Chondrocyte (in vitro differentiated cells): ENCODE measurements around the gene SDK2. TPM values are rescaled to one million over a fixed set of nuclear protein-coding genes. Genes with fewer than 3 reads are reported as not detected.

Experiments used
- DNase-seq: peaks from one replicate; pipeline ENCODE4 v3.0.0; 2021; ENCODE audit warnings: mixed read lengths, low spot score
- H3K27ac Mint-ChIP-seq: one replicate; pipeline ENCODE4 v1.8.0; 2021; ENCODE audit warnings: mild to moderate bottlenecking, moderate library complexity, mixed read lengths; ENCODE audit not compliant: unreplicated experiment
- H3K27me3 Mint-ChIP-seq: 2 replicates; pipeline ENCODE4 v1.8.0; 2021; ENCODE audit warnings: low read depth, mixed read lengths
- H3K36me3 Mint-ChIP-seq: 2 replicates; pipeline ENCODE4 v1.8.0; 2021; ENCODE audit warnings: low read depth, mixed read lengths
- H3K4me1 Mint-ChIP-seq: 2 replicates; pipeline ENCODE4 v1.8.0; 2021; ENCODE audit warnings: low read depth, mild to moderate bottlenecking, mixed read lengths
- H3K4me3 Mint-ChIP-seq: one replicate; pipeline ENCODE4 v1.8.0; 2021; ENCODE audit warnings: mild to moderate bottlenecking, moderate library complexity, mixed read lengths; ENCODE audit not compliant: unreplicated experiment
- H3K9me3 Mint-ChIP-seq: 2 replicates; pipeline ENCODE4 v1.8.0; 2021; ENCODE audit warnings: low read depth, mixed read lengths
- CTCF ChIP-seq: fragments of 200-600 bp; sonication (generic); IDR thresholded peaks from 2 replicates; pipeline ENCODE4 v1.5.0; 2021; ENCODE audit warnings: antibody characterized with exemption, mild to moderate bottlenecking, moderate library complexity
- total RNA-seq: library from RNA; stranded (reverse); gene quantifications from 3 replicates; pipeline ENCODE4 v1.2.1, GENCODE V29; 2021

SDK2 gene
- total RNA-seq, 1 donor from 2014 or later, result 15.8 TPM

GRCh38 chr17:73594025-73594424, 50.2 kb downstream of the SDK2 start:
- H3K4me3 Mint-ChIP-seq, result no peak overlapping the region
- DNase-seq, result no peak
- H3K4me1 Mint-ChIP-seq, result peaks cover 9% of the 10 kb centered on the region
- H3K27ac Mint-ChIP-seq, result no peak overlapping the region
- no peaks in the 10 kb centered on the region for H3K36me3 Mint-ChIP-seq
- no peaks in the 10 kb centered on the region for H3K9me3 Mint-ChIP-seq
- TF ChIP-seq CTCF, result no peak
- no peaks in the 10 kb centered on the region for H3K27me3 Mint-ChIP-seq

GRCh38 chr17:73593249-73593965, 50.8 kb downstream of the SDK2 start:
- Mint-ChIP-seq H3K9me3 (no peaks in the 10 kb centered on the region), H3K4me3 (no peak overlapping the region), H3K27me3 (no peaks in the 10 kb centered on the region), H3K4me1 (peaks cover 9% of the 10 kb centered on the region), H3K36me3 (no peaks in the 10 kb centered on the region), H3K27ac (no peak overlapping the region)
- no peak for TF ChIP-seq CTCF
- no peak for DNase-seq

GRCh38 chr17:73592501-73592961, 51.7 kb downstream of the SDK2 start:
- Mint-ChIP-seq H3K27ac (no peak overlapping the region), H3K4me3 (no peak overlapping the region), H3K9me3 (no peaks in the 10 kb centered on the region), H3K36me3 (no peaks in the 10 kb centered on the region), H3K4me1 (peaks cover 9% of the 10 kb centered on the region), H3K27me3 (no peaks in the 10 kb centered on the region)
- DNase-seq, result no peak
- TF ChIP-seq CTCF, result no peak

- Mint-ChIP-seq H3K4me3 (no peak overlapping the region), H3K9me3 (no peaks in the 10 kb centered on the region), H3K27ac (no peak overlapping the region), H3K27me3 (no peaks in the 10 kb centered on the region), H3K4me1 (peaks cover 9% of the 10 kb centered on the region), H3K36me3 (no peaks in the 10 kb centered on the region)
- DNase-seq, result no peak
- TF ChIP-seq CTCF, result no peak
These were observed 52.2 kb downstream of the SDK2 start for GRCh38 chr17:73592079-73592415.

GRCh38 chr17:73591296-73592078, 52.8 kb downstream of the SDK2 start:
- Mint-ChIP-seq H3K36me3 (no peaks in the 10 kb centered on the region), H3K27ac (no peak overlapping the region), H3K27me3 (no peaks in the 10 kb centered on the region), H3K4me3 (no peak overlapping the region), H3K4me1 (peaks cover 9% of the 10 kb centered on the region), H3K9me3 (no peaks in the 10 kb centered on the region)
- TF ChIP-seq CTCF, result no peak
- no peak for DNase-seq
